GM23338 (cell line): ENCODE measurements around the gene RAB13. TPM values are rescaled to one million over a fixed set of nuclear protein-coding genes. Genes with fewer than 3 reads are reported as not detected.
A peak's percentile ranks its signal among the peaks of the same experiment; 100 is the strongest.

Experiments
- ATAC-seq: fragments of 200-7000 bp; cut with Tn5 transposase; 3 replicates; pipeline ENCODE4 v1.9.1; 2020
- DNase-seq: peaks from one replicate; pipeline ENCODE4 v3.0.0-alpha.2; 2015; ENCODE audit warnings: low spot score
- H2AFZ ChIP-seq: fragments of 200-600 bp; sonication (generic); 2 replicates; pipeline ENCODE4 v1.8.0; 2016; ENCODE audit warnings: antibody characterized with exemption, mild to moderate bottlenecking, moderate library complexity
- H3F3A ChIP-seq: fragments of 200-600 bp; sonication (generic); replicated peaks from 2 replicates; pipeline ENCODE4 v1.8.0; 2017; ENCODE audit warnings: antibody characterized with exemption, mixed run types, low read depth
- H3K27ac ChIP-seq: fragments of 200-600 bp; sonication (generic); 2 replicates; pipeline ENCODE4 v1.6.1; 2016; ENCODE audit warnings: low read depth
- H3K27me3 ChIP-seq: fragments of 200-600 bp; sonication (generic); 2 replicates; pipeline ENCODE4 v1.8.0; 2016; ENCODE audit warnings: mild to moderate bottlenecking, mixed run types, moderate library complexity; ENCODE audit not compliant: insufficient read depth
- H3K36me3 ChIP-seq: fragments of 200-600 bp; sonication (generic); 2 replicates; pipeline ENCODE4 v1.8.0; 2016; ENCODE audit warnings: mild to moderate bottlenecking; ENCODE audit not compliant: insufficient read depth
- H3K4me1 ChIP-seq: fragments of 200-600 bp; sonication (generic); 2 replicates; pipeline ENCODE4 v1.8.0; 2016; ENCODE audit warnings: mild to moderate bottlenecking, moderate library complexity; ENCODE audit not compliant: insufficient read depth
- H3K4me2 ChIP-seq: fragments of 200-600 bp; sonication (generic); 2 replicates; pipeline ENCODE4 v1.7.1; 2017; ENCODE audit warnings: mixed run types
- H3K4me3 ChIP-seq: fragments of 200-600 bp; sonication (generic); 2 replicates; pipeline ENCODE4 v1.6.1; 2016; ENCODE audit warnings: mixed run types
- H3K79me2 ChIP-seq: fragments of 200-600 bp; sonication (generic); replicated peaks from 2 replicates; pipeline ENCODE4 v1.8.0; 2017; ENCODE audit warnings: mild to moderate bottlenecking; ENCODE audit not compliant: insufficient read depth
- H3K9me2 ChIP-seq: fragments of 200-600 bp; sonication (generic); 2 replicates; pipeline ENCODE4 v1.8.0; 2017; ENCODE audit not compliant: insufficient read depth
- H4K20me1 ChIP-seq: fragments of 200-600 bp; sonication (generic); replicated peaks from 2 replicates; pipeline ENCODE4 v1.8.0; 2017; ENCODE audit warnings: mild to moderate bottlenecking; ENCODE audit not compliant: insufficient read depth
- H3K27ac Mint-ChIP-seq: 2 replicates; pipeline ENCODE4 v1.8.0; 2020; ENCODE audit warnings: inconsistent platforms, mild to moderate bottlenecking, moderate library complexity, mixed read lengths
- H3K27me3 Mint-ChIP-seq: 3 replicates; pipeline ENCODE4 v1.8.0; 2022; ENCODE audit warnings: low read depth, mild to moderate bottlenecking, moderate library complexity, mixed read lengths, inconsistent platforms; ENCODE audit not compliant: insufficient read depth, poor library complexity
- H3K36me3 Mint-ChIP-seq: 3 replicates; pipeline ENCODE4 v1.8.0; 2021; ENCODE audit warnings: low read depth, mild to moderate bottlenecking, inconsistent platforms, moderate library complexity, mixed read lengths
- H3K4me1 Mint-ChIP-seq: 3 replicates; pipeline ENCODE4 v1.8.0; 2020; ENCODE audit warnings: mild to moderate bottlenecking, inconsistent platforms, mixed read lengths
- H3K4me3 Mint-ChIP-seq: 3 replicates; pipeline ENCODE4 v1.8.0; 2021; ENCODE audit warnings: moderate library complexity, mild to moderate bottlenecking, inconsistent platforms, mixed read lengths
- H3K9me3 Mint-ChIP-seq: 3 replicates; pipeline ENCODE4 v1.8.0; 2020; ENCODE audit warnings: moderate library complexity, mild to moderate bottlenecking, inconsistent platforms, mixed read lengths
- CREB1 ChIP-seq: fragments of 250-450 bp; sonication (Bioruptor Pico); IDR thresholded peaks from 2 replicates; pipeline ENCODE4 v1.5.0; 2020; ENCODE audit warnings: low read depth, mild to moderate bottlenecking, moderate library complexity
- EZH2phosphoT487 ChIP-seq: fragments of 200-600 bp; sonication (generic); IDR thresholded peaks from one replicate; pipeline ENCODE4 v1.8.1; 2018; ENCODE audit warnings: antibody characterized with exemption; ENCODE audit not compliant: unreplicated experiment
- JUNB ChIP-seq: IDR thresholded peaks from one replicate; pipeline ENCODE4 v1.6.1; 2016; ENCODE audit warnings: antibody characterized with exemption; ENCODE audit not compliant: unreplicated experiment
- REST ChIP-seq: IDR thresholded peaks from one replicate; pipeline ENCODE4 v1.6.1; 2018; ENCODE audit warnings: antibody characterized with exemption; ENCODE audit not compliant: unreplicated experiment
- ZNF331 ChIP-seq: fragments of 250-450 bp; sonication (Bioruptor Pico); IDR thresholded peaks from 2 replicates; pipeline ENCODE4 v1.5.0; 2020; ENCODE audit warnings: low read depth, mild to moderate bottlenecking, moderate library complexity
- ZNF462 ChIP-seq: fragments of 250-450 bp; sonication (Bioruptor Pico); IDR thresholded peaks from 2 replicates; pipeline ENCODE4 v1.5.0; 2020; ENCODE audit warnings: mild to moderate bottlenecking, moderate library complexity
- polyA plus RNA-seq: library from polyadenylated mRNA; unstranded; fragments of >200 nt; fragmentation: Nextera tagmentation; extraction: Ambion mirVana; gene quantifications from 2 replicates; pipeline ENCODE4 v1.2.1, GENCODE V29; 2016
- total RNA-seq: library from RNA; depleted of rRNA; stranded (reverse); fragments of >200 nt; shearing (Covaris generic); gene quantifications from 2 replicates; pipeline ENCODE4 v1.2.3, GENCODE V29; 2014
- TF ChIP-seq, protein P1 (sequence below): IDR thresholded peaks from 2 replicates; pipeline ENCODE4 v1.6.1; 2016; ENCODE audit warnings: antibody characterized with exemption

RAB13 gene
- total and polyA plus RNA-seq, 2 experiments from 2014 or later = 38.6 to 171 TPM

DNA sequence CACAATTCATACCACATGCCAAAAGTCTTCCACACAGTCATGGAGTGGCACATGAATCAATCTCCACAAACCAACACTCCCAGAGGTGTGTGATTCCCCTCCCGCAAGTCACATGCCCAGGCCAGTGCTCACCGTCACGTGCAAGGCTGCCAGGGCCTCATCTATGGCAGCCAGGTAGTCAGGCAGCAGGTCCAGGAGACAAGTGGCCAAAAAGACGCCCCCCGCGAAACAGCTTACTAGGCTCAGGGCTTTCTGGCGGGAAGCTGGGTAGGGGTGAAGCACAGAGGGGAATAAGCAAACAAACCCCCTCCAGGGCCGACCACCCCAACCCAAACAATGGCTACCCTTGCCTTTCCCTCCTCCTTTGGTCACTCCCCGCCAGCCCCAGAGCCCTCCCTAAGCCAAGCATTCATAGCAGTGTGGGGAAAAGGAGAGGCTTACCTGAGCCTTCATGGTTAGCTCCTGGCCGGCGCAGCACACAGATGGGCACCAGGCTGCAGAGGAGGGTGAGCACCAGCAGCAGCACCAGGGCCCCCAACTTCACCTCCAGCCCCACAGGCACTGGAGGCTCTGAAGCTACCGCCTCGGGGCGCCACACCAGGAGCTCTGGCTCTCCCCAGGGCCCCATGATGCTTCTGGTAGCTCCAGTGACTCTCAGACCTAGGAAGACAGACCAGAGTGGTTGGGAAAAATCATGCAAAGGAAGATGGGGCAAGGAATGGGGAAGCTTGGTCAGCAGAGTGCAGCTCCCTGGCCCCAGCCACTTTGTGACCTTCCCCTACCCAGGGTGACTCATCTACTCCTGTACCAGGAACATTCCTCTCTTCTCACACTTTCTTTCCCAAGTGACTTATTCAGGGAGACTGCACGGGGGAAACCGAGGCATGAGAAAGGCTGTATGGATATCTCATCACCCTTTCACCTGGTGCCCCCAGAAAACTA is 23.8 kb downstream of the RAB13 start:
- peaks cover 14% of the 10 kb centered on the region for H3K36me3 ChIP-seq
- H3K4me3 ChIP-seq = peak overlapping the region; percentile 83
- Mint-ChIP-seq H3K36me3 (peaks cover 54% of the 10 kb centered on the region), H3K4me3 (peak overlapping the region; percentile 81), H3K27ac (peak overlapping the region; percentile 96), H3K9me3 (peaks cover 7% of the 10 kb centered on the region; the same call in 2 of the 3 replicates), H3K27me3 (peaks cover 29% of the 10 kb centered on the region), H3K4me1 (peaks cover 44% of the 10 kb centered on the region)
- H2AFZ ChIP-seq = no peak overlapping the region
- H4K20me1 ChIP-seq = peaks cover 3% of the 10 kb centered on the region
- H3K27me3 ChIP-seq = no peaks in the 10 kb centered on the region
- H3F3A ChIP-seq = peaks cover 52% of the 10 kb centered on the region
- H3K9me2 ChIP-seq = no peaks in the 10 kb centered on the region
- peaks cover 53% of the 10 kb centered on the region for H3K79me2 ChIP-seq
- H3K4me1 ChIP-seq = peaks cover 41% of the 10 kb centered on the region
- ATAC-seq = no peak
- TF ChIP-seq ZNF331 (CRISPR knock-in tag) = no peak
- TF ChIP-seq, protein P1, sequence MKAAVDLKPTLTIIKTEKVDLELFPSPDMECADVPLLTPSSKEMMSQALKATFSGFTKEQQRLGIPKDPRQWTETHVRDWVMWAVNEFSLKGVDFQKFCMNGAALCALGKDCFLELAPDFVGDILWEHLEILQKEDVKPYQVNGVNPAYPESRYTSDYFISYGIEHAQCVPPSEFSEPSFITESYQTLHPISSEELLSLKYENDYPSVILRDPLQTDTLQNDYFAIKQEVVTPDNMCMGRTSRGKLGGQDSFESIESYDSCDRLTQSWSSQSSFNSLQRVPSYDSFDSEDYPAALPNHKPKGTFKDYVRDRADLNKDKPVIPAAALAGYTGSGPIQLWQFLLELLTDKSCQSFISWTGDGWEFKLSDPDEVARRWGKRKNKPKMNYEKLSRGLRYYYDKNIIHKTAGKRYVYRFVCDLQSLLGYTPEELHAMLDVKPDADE = 0 out of 2 replicates have a peak, but pooled peaks have one; percentile 6
- peak; percentile 32 for DNase-seq
- peak overlapping the region; percentile 97 for H3K4me2 ChIP-seq
- peak overlapping the region; percentile 100 for H3K27ac ChIP-seq

DNA sequence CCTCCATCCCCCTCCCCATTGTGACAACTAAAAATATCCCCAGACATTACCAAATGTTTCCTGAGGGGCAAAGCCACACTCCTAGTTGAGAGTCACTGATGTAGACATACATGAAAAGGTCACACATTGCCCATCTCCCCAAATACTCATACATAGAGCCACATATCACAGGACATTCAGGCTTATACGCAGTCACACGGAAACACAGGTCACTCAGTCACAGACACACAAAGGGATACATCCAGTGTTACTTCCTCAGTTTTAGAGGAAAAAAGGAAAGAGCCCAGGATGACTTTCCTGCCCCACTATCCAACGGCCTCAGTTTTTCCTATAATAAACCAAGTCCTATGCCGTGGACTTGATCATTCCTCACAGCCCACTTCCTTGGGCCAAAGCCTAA is 24.7 kb downstream of the RAB13 start:
- H3K9me3 Mint-ChIP-seq = peaks cover 7% of the 10 kb centered on the region; the same call in 2 of the 3 replicates

More for the DNA sequence above, 24.7 kb downstream of the RAB13 start:
- ATAC-seq = no peak
- H3K4me3 ChIP-seq = peak overlapping the region; percentile 83
- peaks cover 49% of the 10 kb centered on the region for H3F3A ChIP-seq
- Mint-ChIP-seq H3K27ac (peak overlapping the region; percentile 96), H3K4me3 (peak overlapping the region; percentile 81), H3K4me1 (peaks cover 51% of the 10 kb centered on the region), H3K27me3 (peaks cover 26% of the 10 kb centered on the region), H3K36me3 (peaks cover 49% of the 10 kb centered on the region)
- DNase-seq = no peak
- H3K4me1 ChIP-seq = peaks cover 46% of the 10 kb centered on the region
- H3K4me2 ChIP-seq = peak overlapping the region; percentile 97
- H3K27ac ChIP-seq = peak overlapping the region; percentile 80
- H3K36me3 ChIP-seq = peaks cover 14% of the 10 kb centered on the region
- TF ChIP-seq REST = no peak
- no peak for TF ChIP-seq EZH2phosphoT487
- TF ChIP-seq ZNF462 (CRISPR knock-in tag) = no peak
- no peak for TF ChIP-seq JUNB
- TF ChIP-seq CREB1 = no peak
- H4K20me1 ChIP-seq = peaks cover 9% of the 10 kb centered on the region
- H3K79me2 ChIP-seq = peaks cover 62% of the 10 kb centered on the region
- no peaks in the 10 kb centered on the region for H3K27me3 ChIP-seq
- no peaks in the 10 kb centered on the region for H3K9me2 ChIP-seq
- no peak overlapping the region for H2AFZ ChIP-seq
